CD14-positive monocyte (primary cell): ENCODE measurements around the gene ZC2HC1C. TPM values are rescaled to one million over a fixed set of nuclear protein-coding genes. Genes with fewer than 3 reads are reported as not detected.
A peak's percentile ranks its signal among the peaks of the same experiment; 100 is the strongest.

Source experiments
- DNase-seq, 3 donors: peaks; one replicate each; pipeline ENCODE4 v3.0.0-alpha.2; 2011 to 2022
- H2AFZ ChIP-seq: 2 replicates; pipeline ENCODE4 v1.6.0; 2012; ENCODE audit warnings: mild to moderate bottlenecking, low read depth, low read length, inconsistent platforms; ENCODE audit not compliant: insufficient read depth, poor library complexity, severe bottlenecking
- H3K27ac ChIP-seq, 2 donors: 1 replicate in 1 of 2; 2 replicates in 1 of 2; pipeline ENCODE4 v1.5.1; 2012 to 2013; ENCODE audit warnings: low read length in 2 of 2, control low read depth in 1 of 2, inconsistent platforms in 1 of 2, low read depth in 1 of 2, mild to moderate bottlenecking in 1 of 2
- H3K27me3 ChIP-seq, 2 donors: one replicate each; pipeline versions ENCODE4 v1.6.0 to v1.6.1; 2011 to 2013; ENCODE audit warnings: low read length in 2 of 2; ENCODE audit not compliant: control insufficient read depth in 2 of 2, insufficient read depth in 2 of 2
- H3K36me3 ChIP-seq, 2 donors: replicated peaks in 1 of 2; 1 replicate in 1 of 2; 2 replicates in 1 of 2; pipeline versions ENCODE4 v1.5.1 to v1.6.1; 2012 to 2013; ENCODE audit warnings: low read length in 2 of 2, control low read depth in 1 of 2, inconsistent platforms in 1 of 2, mild to moderate bottlenecking in 1 of 2; ENCODE audit not compliant: insufficient read depth in 2 of 2, control insufficient read depth in 1 of 2
- H3K4me1 ChIP-seq, 2 donors: 1 replicate in 1 of 2; 2 replicates in 1 of 2; pipeline versions ENCODE4 v1.5.1 to v1.6.1; 2012 to 2013; ENCODE audit warnings: low read length in 2 of 2, control low read depth in 1 of 2, inconsistent platforms in 1 of 2, mild to moderate bottlenecking in 1 of 2, moderate library complexity in 1 of 2; ENCODE audit not compliant: insufficient read depth in 2 of 2, control insufficient read depth in 1 of 2
- H3K4me2 ChIP-seq: replicated peaks from 2 replicates; pipeline ENCODE3; 2012; ENCODE audit warnings: low read length, moderate library complexity, mild to moderate bottlenecking; ENCODE audit not compliant: poor library complexity, severe bottlenecking; ENCODE audit errors: extremely low read depth
- H3K4me3 ChIP-seq, 3 experiments: fragments of 200-600 bp in 1 of 3; sonication (generic) in 1 of 3; replicated peaks in 1 of 3; 1 replicate in 2 of 3; 2 replicates in 1 of 3; pipeline ENCODE4 v1.5.1; 2011 to 2013; ENCODE audit warnings: low read length in 3 of 3, mild to moderate bottlenecking in 3 of 3, control low read depth in 2 of 3, low read depth in 2 of 3, inconsistent platforms in 1 of 3, moderate library complexity in 1 of 3
- H3K79me2 ChIP-seq: 2 replicates; pipeline ENCODE4 v1.6.0; 2012; ENCODE audit warnings: mild to moderate bottlenecking, control low read depth, inconsistent platforms, low read length, moderate library complexity; ENCODE audit not compliant: insufficient read depth
- H3K9ac ChIP-seq: 2 replicates; pipeline ENCODE4 v1.6.0; 2017; ENCODE audit warnings: low read length, mild to moderate bottlenecking; ENCODE audit not compliant: insufficient read depth, poor library complexity, severe bottlenecking
- H3K9me3 ChIP-seq, 2 donors: replicated peaks in 1 of 2; 1 replicate in 1 of 2; 2 replicates in 1 of 2; pipeline versions ENCODE4 v1.5.1 to v1.6.1; 2012 to 2013; ENCODE audit warnings: low read length in 2 of 2, control low read depth in 1 of 2; ENCODE audit not compliant: control insufficient read depth in 1 of 2, insufficient read depth in 1 of 2
- H4K20me1 ChIP-seq: 2 replicates; pipeline ENCODE4 v1.6.0; 2012; ENCODE audit warnings: mild to moderate bottlenecking, low read length, control low read depth, moderate library complexity; ENCODE audit not compliant: insufficient read depth
- H3K27ac Mint-ChIP-seq, 7 donors: one replicate each; pipeline ENCODE4 v1.8.0; 2020; ENCODE audit warnings: mild to moderate bottlenecking in 7 of 7, mixed read lengths in 7 of 7, moderate library complexity in 6 of 7, inconsistent platforms in 2 of 7
- H3K27me3 Mint-ChIP-seq, 3 donors: one replicate each; pipeline ENCODE4 v1.8.0; 2021 to 2022; ENCODE audit warnings: low read depth in 3 of 3, mild to moderate bottlenecking in 3 of 3, mixed read lengths in 3 of 3, moderate library complexity in 3 of 3, inconsistent platforms in 1 of 3
- H3K36me3 Mint-ChIP-seq, 2 donors: one replicate each; pipeline ENCODE4 v1.8.0; 2020; ENCODE audit warnings: mixed read lengths in 2 of 2, inconsistent platforms in 1 of 2, mild to moderate bottlenecking in 1 of 2
- H3K4me1 Mint-ChIP-seq: one replicate; pipeline ENCODE4 v1.8.0; 2020; ENCODE audit warnings: mild to moderate bottlenecking, mixed read lengths
- H3K4me3 Mint-ChIP-seq, 2 donors: one replicate each; pipeline ENCODE4 v1.8.0; 2020; ENCODE audit warnings: mild to moderate bottlenecking in 2 of 2, mixed read lengths in 2 of 2, moderate library complexity in 1 of 2
- H3K9me3 Mint-ChIP-seq, 7 donors: one replicate each; pipeline ENCODE4 v1.8.0; 2020 to 2022; ENCODE audit warnings: mixed read lengths in 7 of 7, mild to moderate bottlenecking in 6 of 7, moderate library complexity in 6 of 7, inconsistent platforms in 2 of 7
- CTCF ChIP-seq: fragments of 200-600 bp; IDR thresholded peaks from one replicate; pipeline ENCODE4 v1.8.0; 2022; ENCODE audit warnings: antibody characterized with exemption, mild to moderate bottlenecking
- WGBS: methylation state at CpG from one replicate; pipeline ENCODE4 v1.1.5; 2013; ENCODE audit warnings: missing lambda C conversion rate; ENCODE audit not compliant: insufficient coverage; 5-methylcytosine and 5-hydroxymethylcytosine counted together
- intact Hi-C, 2 donors: fragments of 100-400 bp; cut with micrococcal nuclease; formaldehyde crosslinking; loops; one replicate each; pipeline versions ENCODE4 v1.15.0 to v1.15.1; 2023
- polyA plus RNA-seq, 3 donors: library from polyadenylated mRNA; depleted of rRNA in 1 of 3; unstranded in 2 of 3; stranded (reverse) in 1 of 3; fragments of 300-500 nt in 2 of 3; fragments of >200 nt in 1 of 3; fragmentation: Illumina TruSeq in 2 of 3; gene quantifications; 1 replicate in 2 of 3; 2 replicates in 1 of 3; pipeline ENCODE4 v1.2.3, GENCODE V29; 2012 to 2021

Gene ZC2HC1C
- polyA plus RNA-seq, 3 donors = 0.08 TPM; not detected in 2

GRCh38 chr14:75048101-75048500, 21.3 kb upstream of the ZC2HC1C start:
- H3K27ac Mint-ChIP-seq = no peak overlapping the region
- H3K9ac ChIP-seq = no peak overlapping the region
- no peaks in the 10 kb centered on the region for H3K27me3 ChIP-seq
- peaks cover 10 to 19% of the 10 kb centered on the region in 2 donors for H3K36me3 Mint-ChIP-seq
- intact Hi-C loops = no loop called here
- H3K27me3 Mint-ChIP-seq = no peaks in the 10 kb centered on the region
- DNase-seq = no peak
- H2AFZ ChIP-seq = no peak overlapping the region
- WGBS = 100% methylated on average over 1 of the region's 2 CpGs
- no peak overlapping the region for H3K4me3 Mint-ChIP-seq
- peaks cover 36% of the 10 kb centered on the region for H3K4me1 Mint-ChIP-seq
- no peak for TF ChIP-seq CTCF
- H3K4me1 ChIP-seq = peaks cover 29 to 33% of the 10 kb centered on the region in 2 donors
- peaks cover 1 to 4% of the 10 kb centered on the region in 2 donors for H3K36me3 ChIP-seq
- H3K79me2 ChIP-seq = peaks cover 20% of the 10 kb centered on the region
- H3K27ac ChIP-seq = no peak overlapping the region
- no peaks in the 10 kb centered on the region for H3K9me3 Mint-ChIP-seq
- H3K4me2 ChIP-seq = no peak overlapping the region
- no peaks in the 10 kb centered on the region for H3K9me3 ChIP-seq
- H4K20me1 ChIP-seq = no peaks in the 10 kb centered on the region
- no peak overlapping the region for H3K4me3 ChIP-seq

DNA sequence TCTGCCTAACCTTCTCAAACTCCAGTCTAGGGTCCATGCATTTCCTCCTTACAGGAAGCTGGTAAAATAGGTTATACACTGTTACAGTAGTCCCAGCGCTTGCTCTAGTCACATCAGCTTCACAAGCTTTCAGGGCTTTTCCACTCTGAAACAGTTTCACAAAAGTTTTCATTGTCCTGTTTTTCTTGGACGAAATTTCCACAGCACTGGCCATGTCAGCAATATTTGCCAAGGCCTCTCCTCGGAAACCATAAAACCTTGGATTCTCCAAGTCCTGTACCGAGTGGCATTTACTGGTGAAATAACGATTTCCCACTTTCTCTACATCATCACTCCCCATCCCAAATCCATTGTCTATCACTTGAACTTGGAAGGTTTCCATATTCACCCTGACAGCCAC, 20.3 kb upstream of the ZC2HC1C start:
- peaks cover 7 to 13% of the 10 kb centered on the region in 2 donors for H3K36me3 Mint-ChIP-seq
- no peak overlapping the region for H2AFZ ChIP-seq
- H3K4me3 Mint-ChIP-seq = peak overlapping the region in 1 of 2 donors; percentile 2
- H4K20me1 ChIP-seq = no peaks in the 10 kb centered on the region
- peaks cover 29 to 39% of the 10 kb centered on the region in 2 donors for H3K4me1 ChIP-seq
- H3K36me3 ChIP-seq = no peaks in the 10 kb centered on the region
- TF ChIP-seq CTCF = no peak
- no peaks in the 10 kb centered on the region for H3K9me3 Mint-ChIP-seq
- peak overlapping the region in 1 of 3 experiments; percentile 81 for H3K4me3 ChIP-seq
- intact Hi-C loops = no loop called here
- H3K27me3 ChIP-seq = no peaks in the 10 kb centered on the region
- DNase-seq = no peak
- H3K27me3 Mint-ChIP-seq = no peaks in the 10 kb centered on the region
- H3K27ac Mint-ChIP-seq = peak overlapping the region; percentile 91 to 98 (median 95)
- WGBS = 100% methylated on average over 4 of the region's 5 CpGs
- no peak overlapping the region for H3K9ac ChIP-seq
- H3K4me1 Mint-ChIP-seq = peaks cover 45% of the 10 kb centered on the region
- peaks cover 20% of the 10 kb centered on the region for H3K79me2 ChIP-seq
- peak overlapping the region; percentile 84 for H3K4me2 ChIP-seq
- peak overlapping the region; percentile 36 to 85 for H3K27ac ChIP-seq
- H3K9me3 ChIP-seq = no peaks in the 10 kb centered on the region
